Tibial nerve (tissue), 4 donors: ENCODE measurements around the gene TCAP.
"Not testable (repeated sequence)": the region's sequence is repeated elsewhere in the genome, so short reads cannot be mapped to it uniquely, and the experiment has no call there.

Source experiments
- CTCF ChIP-seq, 5 experiments: fragments of 200-600 bp in 3 of 5; fragments of 450-650 bp in 2 of 5; sonication (generic) in 3 of 5; IDR thresholded peaks; one replicate each; pipeline ENCODE4 v1.5.1; 2016 to 2019; ENCODE audit warnings: antibody characterized with exemption in 5 of 5, mild to moderate bottlenecking in 3 of 5, moderate library complexity in 2 of 5
- EP300 ChIP-seq, 2 donors: sonication (generic); formaldehyde crosslinking; IDR thresholded peaks; one replicate each; pipeline ENCODE4 v1.6.1; 2017; ENCODE audit warnings: antibody characterized with exemption in 2 of 2, mild to moderate bottlenecking in 1 of 2
- POLR2A ChIP-seq, 2 donors: fragments of 450-650 bp; IDR thresholded peaks; one replicate each; pipeline ENCODE4 v1.6.1; 2017; ENCODE audit warnings: antibody characterized with exemption in 2 of 2, mild to moderate bottlenecking in 2 of 2, moderate library complexity in 2 of 2

- not testable (repeated sequence) for TF ChIP-seq CTCF, EP300, POLR2A (IDR thresholded peaks at IDR 0.05)
Observed at GRCh38 chr17:39699157-39699817, 34.1 kb downstream of the TCAP start.
